ENCODE data around the gene CEBPA. TPM values are rescaled to one million over a fixed set of nuclear protein-coding genes. Genes with fewer than 3 reads are reported as not detected.

The CEBPA gene
- 10 to 100 TPM in 2 of 4 donors, 1 to 10 TPM in 2; 7.7 to 50.7 (median 11.5) TPM for total RNA-seq
- polyA plus RNA-seq, result 10 to 100 TPM in 1 of 3 donors, 1 to 10 TPM in 2; 5.8 to 27.6 (median 6.8) TPM
- long read RNA-seq, donor 1, transcript CEBPA-201 (1 exons, 2,631 nt), result major isoform, 114 of 115 reads
- long read RNA-seq, donor 1, partial matches to known transcripts, result 0 of 115 reads
- long read RNA-seq, donor 1, other reads (novel, unspliced or antisense), result 1 of 115 reads
- long read RNA-seq, donor 2, transcript CEBPA-201 (1 exons, 2,631 nt), result major isoform, 46 of 46 reads
- long read RNA-seq, donor 2, partial matches to known transcripts, result 0 of 46 reads
- long read RNA-seq, donor 2, other reads (novel, unspliced or antisense), result 0 of 46 reads

- Histone ChIP-seq H3K4me1 (peaks cover 26% of the 10 kb centered on the region), H3K9me3 (no peaks in the 10 kb centered on the region), H3K27me3 (ENCODE audit: insufficient read depth in 3 of 3, low read length in 2 of 3) (no peaks in the 10 kb centered on the region), H3K27ac (peak within 1 kb of the TSS; percentile 91), H3K36me3 (ENCODE audit: insufficient read depth in 1 of 2, low read depth in 1 of 2) (no peaks in the 10 kb centered on the region), H3K4me3 (peak within 1 kb of the TSS; percentile 86)
- ATAC-seq (peak; percentile 81 to 89 (median 86)), DNase-seq (peak; percentile 88 to 93)
- intact Hi-C loops (cut with DNase I), result loop anchor here (2.0 to 5.0 kb wide), 4 partner anchors 56 to 85 kb away; partner anchors contain the start of gene CEBPG (in 2 of the 2)
- WGBS, 3 donors, result 0 to 1% (median 0%) methylated on average over 57 to 111 of the region's 111 CpGs
- peak; percentile 60 for TF ChIP-seq CTCF (IDR thresholded peaks at IDR 0.05)
Observed at GRCh38 chr19:33302175-33302973, at the start of gene CEBPA. Gene CEBPA (minus strand): TSS chr19:33302534. CDS start chr19:33302414, 120 bp downstream.

DNA sequence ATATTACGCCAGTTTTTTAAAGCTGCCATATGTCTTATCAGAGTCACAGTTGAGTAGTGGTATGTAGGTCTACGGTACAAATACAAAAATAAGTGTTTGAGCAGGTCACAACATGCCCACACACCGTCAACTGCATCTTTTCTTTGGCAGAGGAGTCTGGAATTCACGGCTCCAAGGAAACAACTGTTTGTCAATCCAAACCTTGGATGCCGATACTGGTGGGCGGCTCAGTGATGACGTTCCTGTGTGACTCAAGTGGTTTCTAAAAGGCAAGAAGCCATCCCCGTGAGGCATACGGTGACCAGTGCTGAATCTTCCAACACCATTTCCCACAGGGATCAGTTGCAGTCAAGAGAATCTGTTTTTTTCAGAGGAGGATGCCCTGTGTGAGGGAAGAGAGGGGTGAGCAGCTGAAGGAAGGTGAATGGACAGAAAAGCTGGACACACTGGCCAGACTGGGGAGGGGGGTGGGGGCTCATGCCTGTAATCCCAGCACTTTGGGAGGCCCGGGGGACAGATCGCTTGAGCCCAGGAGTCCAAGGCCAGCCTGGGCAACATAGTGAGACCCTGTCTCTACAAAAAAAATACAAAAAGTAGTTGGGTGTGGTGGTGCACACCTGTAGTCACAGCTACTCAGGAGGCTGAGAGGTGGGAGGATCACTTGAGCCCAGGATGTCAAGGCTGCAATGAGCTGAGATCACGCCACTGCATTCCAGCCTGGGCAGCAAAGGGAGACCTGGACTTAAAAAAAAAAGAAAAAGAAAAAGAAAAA is 48.4 kb upstream of the CEBPA start:
- TF ChIP-seq CTCF (IDR thresholded peaks at IDR 0.05), result no peak
- Histone ChIP-seq H3K36me3 (ENCODE audit: insufficient read depth in 1 of 2, low read depth in 1 of 2) (no peaks in the 10 kb centered on the region), H3K27me3 (ENCODE audit: insufficient read depth in 3 of 3, low read length in 2 of 3) (no peaks in the 10 kb centered on the region), H3K4me3 (no peak overlapping the region), H3K9me3 (no peaks in the 10 kb centered on the region), H3K27ac (no peak overlapping the region), H3K4me1 (peaks cover 7% of the 10 kb centered on the region)
- intact Hi-C loops (cut with DNase I), result no loop called here
- DNase-seq, result peak; percentile 66 to 72
- WGBS, 3 donors, result 36 to 43% (median 39%) methylated on average over 12 of the region's 12 CpGs
- peak; percentile 83 to 88 (median 86) for ATAC-seq

DNA sequence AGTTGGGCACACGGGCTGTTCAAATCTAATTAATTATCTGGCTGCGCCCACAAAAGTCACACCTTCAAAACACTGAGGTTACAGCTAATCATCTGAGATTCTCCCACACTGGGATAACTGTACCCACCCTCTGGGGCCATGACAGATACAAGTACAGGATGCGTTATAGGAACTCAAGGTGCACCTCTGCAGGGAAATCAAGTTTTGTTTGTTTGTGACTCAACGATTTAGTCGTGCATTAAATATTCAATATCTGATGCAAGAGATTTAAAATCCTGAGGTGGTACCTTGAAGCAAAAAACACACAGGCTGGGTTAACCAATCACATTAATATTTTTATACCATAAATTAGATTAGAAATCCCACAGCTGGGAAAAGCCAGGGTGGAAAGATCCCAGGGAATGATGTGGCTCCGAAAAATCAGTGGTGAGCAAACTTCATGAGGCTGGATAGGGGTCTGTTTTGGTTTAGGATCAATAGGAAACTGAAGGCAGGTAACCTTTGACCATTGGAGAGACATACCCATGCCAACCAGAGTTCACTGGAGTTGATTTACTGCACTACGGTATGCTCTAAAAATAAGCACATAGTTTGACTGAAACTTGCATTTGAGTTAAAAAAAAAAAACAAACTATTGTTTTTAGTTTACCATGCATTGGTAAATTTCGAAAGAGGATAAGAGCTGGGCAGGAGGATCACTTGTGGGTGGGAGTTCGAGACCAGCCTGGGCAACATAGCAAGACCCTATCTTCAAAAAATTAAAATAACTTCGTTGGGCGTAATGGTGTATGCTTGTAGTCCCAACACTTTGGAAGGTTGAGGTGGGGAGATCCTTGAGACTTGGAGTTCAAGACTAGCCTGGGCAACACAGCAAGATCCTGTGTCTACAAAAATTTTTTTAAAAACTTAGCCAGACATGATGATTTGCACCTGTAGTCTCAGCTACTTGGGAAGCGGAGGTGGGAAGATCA is 47.3 kb upstream of the CEBPA start:
- 71 to 80% (median 76%) methylated on average over 12 of the region's 12 CpGs for whole genome bisulfite sequencing, 3 donors
- no peaks in the 10 kb centered on the region for H3K27me3 ChIP-seq (ENCODE audit: insufficient read depth in 3 of 3, low read length in 2 of 3)

More for the DNA sequence above, 47.3 kb upstream of the CEBPA start:
- ATAC-seq (no peak), DNase-seq (no peak)
- no peak for TF ChIP-seq CTCF (IDR thresholded peaks at IDR 0.05)
- H3K27ac ChIP-seq, result no peak overlapping the region
- no peaks in the 10 kb centered on the region for H3K36me3 ChIP-seq (ENCODE audit: insufficient read depth in 1 of 2, low read depth in 1 of 2)
- H3K4me3 ChIP-seq, result no peak overlapping the region
- no peaks in the 10 kb centered on the region for H3K9me3 ChIP-seq
- peaks cover 7% of the 10 kb centered on the region for H3K4me1 ChIP-seq
- intact Hi-C loops (cut with DNase I), result loop anchor here in 1 of 2 donors (10.0 kb wide), 1 partner anchor 1125 kb away; no protein-coding TSS in a partner anchor

Measured in psoas muscle (tissue), 8 donors.